ENCODE data around the gene MCUR1. TPM values are rescaled to one million over a fixed set of nuclear protein-coding genes. Genes with fewer than 3 reads are reported as not detected.
"Not testable (repeated sequence)": the region's sequence is repeated elsewhere in the genome, so short reads cannot be mapped to it uniquely, and the experiment has no call there.

MCUR1 gene
- total RNA-seq, 1 experiment from 2014 or later: 58.2 TPM

DNA sequence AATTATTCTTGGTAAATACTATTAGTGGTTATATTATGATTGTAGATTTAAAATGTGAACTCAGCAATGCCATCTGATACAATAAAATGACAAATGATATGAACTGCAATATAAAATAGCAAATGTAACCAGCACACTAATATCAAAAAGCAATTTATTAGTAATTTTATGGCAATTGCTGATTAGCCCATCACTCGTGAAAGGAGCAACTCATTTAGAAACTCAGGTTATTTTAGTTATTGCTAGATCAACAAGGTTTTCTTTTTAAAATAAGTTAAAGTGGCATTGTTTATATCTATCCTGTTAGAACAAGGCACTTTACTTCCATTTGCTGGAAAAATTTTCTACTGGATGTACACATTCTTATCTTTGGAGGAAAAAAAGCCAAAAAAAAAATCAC is 18.4 kb upstream of the MCUR1 start:
- DNase-seq (ENCODE audit: low read depth, low spot score): no peak
- in situ Hi-C loops (cut with HindIII; ENCODE audit: low pct_unique_long_range_greater_than_20kb, low sequenced_read_pairs): no loop called here

DNA sequence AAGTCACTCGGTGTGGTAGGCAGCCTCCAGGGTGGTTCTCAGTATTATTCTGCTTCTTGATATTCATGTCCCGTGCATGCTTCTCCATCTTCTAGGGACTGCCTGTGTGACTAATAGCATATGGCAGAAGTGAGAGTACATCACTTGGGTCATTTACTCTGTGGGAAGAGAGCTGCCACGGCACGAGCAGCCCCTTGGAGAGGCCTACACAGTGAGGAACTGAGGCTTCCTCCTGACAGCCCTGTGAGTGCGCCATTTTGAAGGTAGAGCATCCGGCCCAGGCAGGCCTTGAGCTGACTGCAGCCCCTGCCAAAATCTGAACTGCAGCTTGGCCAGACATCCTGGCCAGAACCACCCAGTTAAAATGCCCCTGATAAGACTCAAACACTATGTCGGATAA is 17.3 kb upstream of the MCUR1 start:
- in situ Hi-C loops (cut with HindIII; ENCODE audit: low pct_unique_long_range_greater_than_20kb, low sequenced_read_pairs): no loop called here
- no peak for DNase-seq (ENCODE audit: low read depth, low spot score)

DNA sequence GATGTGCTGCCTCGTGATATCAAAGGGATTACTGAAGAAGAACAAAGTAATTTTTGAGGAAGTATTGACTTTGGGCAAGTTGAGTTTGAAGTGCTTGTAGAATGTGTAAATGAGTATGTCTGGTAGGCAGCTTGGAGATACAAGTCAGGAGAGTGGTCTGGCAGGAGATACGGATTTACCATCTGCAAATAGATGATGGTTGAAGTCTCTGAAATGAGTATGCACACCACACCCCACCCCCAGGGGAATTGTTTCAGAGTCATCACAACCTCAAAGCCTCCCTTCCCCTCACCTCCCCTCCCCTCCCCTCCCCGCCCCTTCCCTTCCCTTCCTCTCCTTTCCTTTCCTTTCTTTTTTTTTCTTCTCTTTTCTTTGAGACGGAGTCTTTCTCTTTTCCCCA is 16.4 kb upstream of the MCUR1 start:
- in situ Hi-C loops (cut with HindIII; ENCODE audit: low pct_unique_long_range_greater_than_20kb, low sequenced_read_pairs): no loop called here
- DNase-seq (ENCODE audit: low read depth, low spot score): no peak

DNA sequence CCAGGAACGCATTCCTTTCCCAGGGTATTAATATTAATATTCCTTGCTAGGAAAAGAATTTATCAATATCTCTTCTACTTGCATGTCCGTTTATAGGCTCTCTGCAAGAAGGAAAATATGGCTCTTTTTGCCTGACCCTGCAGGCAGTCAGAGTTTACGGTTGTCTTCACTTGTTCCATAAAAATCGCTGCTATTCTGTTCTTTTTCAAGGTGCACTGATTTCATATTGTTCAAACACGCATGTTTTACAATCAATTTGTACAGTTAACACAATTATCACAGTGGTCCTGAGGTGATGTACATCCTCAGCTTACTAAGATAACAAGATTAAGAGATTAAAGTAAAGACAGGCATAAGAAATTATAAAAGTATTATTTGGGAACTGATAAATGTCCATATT is 15.1 kb upstream of the MCUR1 start:
- in situ Hi-C loops (cut with HindIII; ENCODE audit: low pct_unique_long_range_greater_than_20kb, low sequenced_read_pairs); DNase-seq (ENCODE audit: low read depth, low spot score): not testable (repeated sequence)

DNA sequence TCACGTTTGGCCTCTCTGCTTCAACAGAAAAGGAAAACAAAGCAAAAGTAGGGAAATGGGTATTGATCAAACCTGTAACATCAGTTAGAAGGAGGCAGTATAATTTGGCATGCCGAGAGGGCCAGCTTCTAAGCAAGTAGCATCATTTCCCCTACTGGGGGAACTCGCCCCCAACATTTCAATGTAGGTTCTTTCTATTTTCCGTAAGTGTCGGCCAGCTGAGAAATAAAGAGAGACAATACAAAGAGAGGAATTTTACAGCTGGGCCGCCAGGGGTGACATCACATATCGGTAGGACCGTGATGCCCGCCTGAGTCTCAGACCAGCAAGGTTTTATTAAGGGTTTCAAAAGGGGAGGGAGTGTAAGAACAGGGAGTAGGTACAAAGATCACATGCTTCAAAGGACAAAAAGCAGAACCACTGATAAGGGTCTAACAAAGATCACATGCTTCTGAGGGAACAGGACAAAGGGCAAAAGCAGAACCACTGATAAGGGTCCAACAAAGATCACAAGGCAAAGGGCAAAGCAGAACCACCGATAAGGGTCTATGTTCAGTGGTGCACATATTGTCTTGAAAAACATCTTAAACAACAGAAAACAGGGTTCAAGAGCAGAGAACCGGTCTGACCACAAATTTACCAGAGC is 14.4 kb upstream of the MCUR1 start:
- DNase-seq (ENCODE audit: low read depth, low spot score); in situ Hi-C loops (cut with HindIII; ENCODE audit: low pct_unique_long_range_greater_than_20kb, low sequenced_read_pairs): not testable (repeated sequence)

DNA sequence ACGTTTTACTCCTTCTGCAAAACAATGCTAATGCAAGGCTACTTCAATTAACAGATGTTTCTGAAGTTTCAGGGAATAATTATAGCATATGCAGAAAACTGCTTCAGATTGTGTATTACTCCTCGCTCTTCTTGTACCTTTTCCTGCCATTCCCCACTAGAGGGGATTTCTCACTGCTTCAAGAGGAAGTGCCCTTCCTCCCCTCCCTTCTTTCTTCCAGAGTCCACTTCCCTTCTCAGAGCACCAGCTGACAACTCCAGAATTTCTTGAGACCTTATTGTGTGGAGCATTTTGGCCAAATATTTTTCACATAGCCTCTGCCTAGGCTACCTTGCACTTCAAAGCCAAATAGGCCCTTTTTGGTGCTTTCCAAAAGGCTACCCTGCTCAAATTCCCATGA is 12.7 kb upstream of the MCUR1 start:
- no peak for DNase-seq (ENCODE audit: low read depth, low spot score)
- in situ Hi-C loops (cut with HindIII; ENCODE audit: low pct_unique_long_range_greater_than_20kb, low sequenced_read_pairs): no loop called here

DNA sequence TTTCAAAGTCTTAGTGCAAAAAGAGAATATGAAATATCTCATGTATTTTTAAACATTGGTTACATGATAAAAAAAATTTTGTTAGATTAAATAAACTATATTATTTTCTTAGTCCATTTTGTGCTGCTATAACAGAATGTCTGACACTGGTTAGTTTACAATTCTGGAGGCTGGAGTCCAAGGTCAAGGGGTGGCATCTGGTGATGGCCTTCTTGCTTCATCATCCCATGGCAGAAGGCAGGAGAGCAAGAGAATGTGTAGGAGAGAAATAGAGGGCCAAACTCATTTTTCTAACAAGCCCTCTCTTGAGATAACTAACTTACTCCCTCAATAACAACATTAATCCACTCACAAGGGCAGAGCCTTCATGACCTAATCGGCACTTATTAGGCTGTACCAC is 11.5 kb upstream of the MCUR1 start:
- DNase-seq (ENCODE audit: low read depth, low spot score): no peak
- in situ Hi-C loops (cut with HindIII; ENCODE audit: low pct_unique_long_range_greater_than_20kb, low sequenced_read_pairs): no loop called here

DNA sequence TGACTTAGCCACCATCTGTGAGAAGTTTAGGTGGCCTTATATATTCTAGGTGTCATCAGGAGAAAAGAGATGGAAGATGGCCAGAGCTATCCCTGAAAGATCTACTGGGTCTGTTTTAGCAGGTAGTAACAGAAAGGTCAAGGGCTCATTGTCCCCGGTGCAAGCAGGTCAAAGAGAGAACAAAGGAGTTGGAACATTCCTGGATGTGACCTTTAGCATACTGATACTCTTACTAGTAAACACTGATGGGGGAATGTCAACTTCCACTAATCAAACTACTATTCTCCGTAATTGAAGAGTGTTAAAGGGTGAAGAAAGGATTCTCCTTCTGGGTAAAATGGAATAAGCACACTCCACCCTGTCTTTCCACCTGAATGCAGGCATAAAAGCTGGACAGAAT is 4.0 kb upstream of the MCUR1 start:
- in situ Hi-C loops (cut with HindIII; ENCODE audit: low pct_unique_long_range_greater_than_20kb, low sequenced_read_pairs): no loop called here
- no peak for DNase-seq (ENCODE audit: low read depth, low spot score)

DNA sequence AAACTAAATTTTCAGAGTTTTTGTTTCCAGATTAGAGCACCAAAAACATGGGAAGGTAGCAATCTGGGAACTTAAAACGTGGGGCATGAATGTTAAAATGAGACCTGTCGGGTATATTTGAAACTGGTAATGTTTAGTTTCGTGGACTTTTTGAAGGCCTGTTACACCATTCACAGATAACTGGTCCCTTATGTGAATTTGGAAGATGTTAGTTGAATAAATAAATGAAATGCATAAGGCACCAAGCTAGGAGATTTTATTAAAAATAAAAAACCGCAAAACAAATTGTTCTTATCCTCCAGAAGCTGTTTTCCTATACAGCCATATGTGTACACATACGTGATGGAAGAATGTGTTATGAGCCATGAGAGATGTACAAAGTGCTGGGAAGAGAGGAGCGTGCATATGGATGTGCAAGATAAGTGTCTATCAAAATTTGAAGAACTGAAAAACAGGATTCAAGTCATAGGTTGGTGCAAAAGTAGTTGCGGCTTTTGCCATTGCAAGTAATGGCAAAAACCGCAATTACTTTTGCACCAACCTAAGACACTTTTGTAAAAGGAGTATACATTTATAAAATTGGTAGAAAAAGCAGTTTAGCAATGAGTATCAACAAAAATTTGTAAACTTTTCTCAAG is 700 bp upstream of the MCUR1 start:
- in situ Hi-C loops (cut with HindIII; ENCODE audit: low pct_unique_long_range_greater_than_20kb, low sequenced_read_pairs): no loop called here

DNA sequence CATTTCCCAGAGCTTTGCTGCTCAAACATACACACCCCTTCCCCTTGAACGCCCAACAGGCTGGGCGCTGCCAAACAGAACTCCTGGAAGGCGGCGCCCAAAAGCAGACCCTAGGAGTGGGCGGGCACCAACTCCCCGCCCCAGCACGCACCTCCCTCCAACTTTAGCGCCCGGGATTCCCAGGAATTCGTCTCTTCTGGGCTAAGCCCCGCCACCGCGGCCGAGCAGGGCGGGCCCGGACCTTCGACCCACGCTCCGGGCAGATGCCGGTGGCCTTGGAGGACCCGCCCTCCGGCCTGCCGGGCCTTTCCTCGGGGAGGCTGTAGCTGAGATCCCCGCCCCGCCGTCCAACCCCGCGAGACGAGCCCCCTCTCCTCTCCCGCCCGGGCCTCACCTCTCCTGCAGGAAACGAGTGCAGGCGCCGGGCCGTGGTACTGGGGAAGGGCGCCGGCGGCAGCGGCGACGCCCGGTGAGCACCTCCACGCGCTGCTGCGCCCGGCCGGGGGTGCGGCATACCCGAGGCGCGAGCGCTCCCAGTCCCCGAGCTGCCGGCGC is 659 bp downstream of the MCUR1 start:
- in situ Hi-C loops (cut with HindIII; ENCODE audit: low pct_unique_long_range_greater_than_20kb, low sequenced_read_pairs): no loop called here
- DNase-seq (ENCODE audit: low read depth, low spot score): peak; percentile 81

More for the DNA sequence above, 700 bp upstream of the MCUR1 start:
- DNase-seq (ENCODE audit: low read depth, low spot score): peak; percentile 41

DNA sequence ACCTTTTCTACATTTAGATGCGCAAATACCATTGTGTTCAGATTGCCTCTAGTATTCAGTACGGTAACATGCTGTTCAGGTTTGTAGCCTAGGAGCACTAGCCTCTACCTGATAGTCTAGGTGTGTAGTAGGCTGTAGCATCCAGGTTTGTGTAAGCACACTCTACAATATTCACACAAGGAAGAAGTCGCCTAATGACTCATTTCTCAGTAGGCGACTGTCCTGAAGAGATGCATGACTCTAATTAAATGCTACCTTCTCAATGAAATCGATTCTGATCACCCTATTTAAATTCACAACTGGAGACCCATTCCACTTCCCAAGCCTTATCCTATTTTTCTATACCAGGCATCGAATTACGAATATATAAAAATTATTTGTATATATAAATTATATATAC is 1.3 kb downstream of the MCUR1 start:
- DNase-seq (ENCODE audit: low read depth, low spot score): no peak
- in situ Hi-C loops (cut with HindIII; ENCODE audit: low pct_unique_long_range_greater_than_20kb, low sequenced_read_pairs): no loop called here

DNA sequence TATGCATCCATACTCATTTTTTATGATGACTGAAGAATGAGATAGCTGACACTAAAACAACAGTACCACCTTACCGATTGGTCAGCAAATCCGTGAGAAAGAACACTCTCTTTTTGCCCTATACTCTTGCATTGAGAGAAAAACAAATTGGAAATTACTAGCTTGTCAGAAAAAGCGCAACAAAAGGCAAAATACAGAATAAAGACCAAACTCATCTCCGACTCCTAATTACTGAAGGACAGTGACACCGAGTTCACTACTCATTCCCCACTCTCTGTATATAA is 2.1 kb downstream of the MCUR1 start:
- no peak for DNase-seq (ENCODE audit: low read depth, low spot score)
- in situ Hi-C loops (cut with HindIII; ENCODE audit: low pct_unique_long_range_greater_than_20kb, low sequenced_read_pairs): no loop called here

DNA sequence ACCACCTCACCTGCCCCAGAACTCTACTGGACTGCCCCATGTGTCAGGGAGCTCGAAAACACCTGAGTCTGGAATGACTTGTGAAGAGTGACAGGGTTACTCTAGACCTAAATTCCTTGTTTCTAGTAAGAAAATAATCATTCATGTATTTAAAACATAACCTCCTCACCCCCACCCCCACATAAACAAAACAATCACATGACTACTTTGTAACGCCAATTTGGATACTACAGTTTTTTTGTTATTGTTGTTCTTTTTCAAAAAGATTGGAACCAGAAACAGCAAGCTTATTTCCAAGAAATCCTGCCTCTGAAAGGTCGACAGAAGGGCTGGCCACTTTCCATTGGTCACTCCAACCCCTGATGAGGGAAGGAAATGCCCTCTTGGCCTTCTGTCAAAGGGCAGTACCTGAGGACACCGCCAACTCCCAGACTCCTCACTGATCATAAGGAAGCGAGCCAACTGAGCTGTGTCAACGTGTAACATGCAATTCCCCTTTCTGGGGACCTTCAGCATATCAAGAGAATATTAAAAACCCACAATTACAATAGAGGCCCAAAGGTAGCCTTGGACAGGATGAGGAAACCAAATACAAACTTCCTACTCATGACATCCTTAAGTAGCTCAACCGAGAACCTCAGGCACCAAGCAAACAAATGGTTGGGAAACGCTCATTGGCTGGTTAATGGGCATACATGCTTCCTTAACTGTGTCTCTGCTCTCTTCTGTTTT is 2.6 kb downstream of the MCUR1 start:
- in situ Hi-C loops (cut with HindIII; ENCODE audit: low pct_unique_long_range_greater_than_20kb, low sequenced_read_pairs): no loop called here
- DNase-seq (ENCODE audit: low read depth, low spot score): no peak

DNA sequence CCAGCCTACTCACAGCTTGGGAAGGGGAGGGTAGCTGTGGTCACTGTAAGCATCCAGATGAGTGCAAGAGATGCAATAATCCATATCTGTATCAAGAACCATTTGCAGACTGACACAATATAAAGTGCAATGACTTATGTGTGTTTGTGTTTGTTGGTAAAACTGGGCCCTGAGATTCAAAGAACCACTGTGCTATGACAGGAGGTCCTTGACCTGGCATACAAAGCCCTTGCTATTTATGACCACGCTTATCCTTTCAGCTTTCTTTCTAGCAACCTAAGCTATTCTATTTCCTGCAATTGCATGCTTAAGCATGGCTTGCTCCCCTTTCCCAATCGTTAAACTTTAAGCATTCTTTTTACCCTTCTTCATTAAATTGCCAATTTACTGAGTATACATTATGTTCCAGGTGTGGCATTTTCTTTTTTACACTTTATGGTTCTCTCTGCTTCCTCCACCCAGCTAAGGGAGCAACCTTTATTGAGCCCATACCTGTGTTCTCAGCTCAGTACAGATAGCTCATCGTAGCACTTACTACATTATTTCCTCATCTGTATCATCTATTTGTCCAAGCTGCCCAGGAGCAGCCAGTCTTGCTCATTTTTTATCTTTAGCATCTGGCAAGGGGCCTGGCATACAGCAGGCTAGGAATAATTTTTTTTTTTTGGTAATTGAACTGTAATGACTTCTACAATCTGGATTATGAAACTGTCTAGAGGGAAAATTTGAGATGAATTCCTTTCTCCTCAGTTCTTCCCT is 3.5 kb downstream of the MCUR1 start:
- in situ Hi-C loops (cut with HindIII; ENCODE audit: low pct_unique_long_range_greater_than_20kb, low sequenced_read_pairs): no loop called here

DNA sequence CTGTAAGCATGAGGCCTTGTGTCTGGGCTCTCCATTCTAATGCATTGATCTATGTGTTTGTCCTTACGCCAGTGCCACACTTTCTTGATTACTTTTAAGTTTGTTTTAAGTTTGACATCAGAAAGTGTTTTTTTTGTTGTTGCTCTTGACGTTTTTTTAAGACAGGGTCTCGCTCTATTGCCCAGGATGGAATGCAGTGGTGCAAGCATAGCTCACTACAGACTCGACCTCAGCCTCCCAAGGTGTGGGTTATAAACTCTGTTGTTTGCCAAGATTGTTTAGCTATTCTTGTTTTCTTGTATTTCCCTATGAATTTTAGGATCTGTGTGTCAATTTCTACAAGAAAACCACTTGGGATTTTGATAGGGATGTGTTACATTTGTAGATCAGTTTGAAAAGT is 5.6 kb downstream of the MCUR1 start:
- no peak for DNase-seq (ENCODE audit: low read depth, low spot score)
- in situ Hi-C loops (cut with HindIII; ENCODE audit: low pct_unique_long_range_greater_than_20kb, low sequenced_read_pairs): no loop called here

More for the DNA sequence above, 3.5 kb downstream of the MCUR1 start:
- peak; percentile 38 for DNase-seq (ENCODE audit: low read depth, low spot score)

DNA sequence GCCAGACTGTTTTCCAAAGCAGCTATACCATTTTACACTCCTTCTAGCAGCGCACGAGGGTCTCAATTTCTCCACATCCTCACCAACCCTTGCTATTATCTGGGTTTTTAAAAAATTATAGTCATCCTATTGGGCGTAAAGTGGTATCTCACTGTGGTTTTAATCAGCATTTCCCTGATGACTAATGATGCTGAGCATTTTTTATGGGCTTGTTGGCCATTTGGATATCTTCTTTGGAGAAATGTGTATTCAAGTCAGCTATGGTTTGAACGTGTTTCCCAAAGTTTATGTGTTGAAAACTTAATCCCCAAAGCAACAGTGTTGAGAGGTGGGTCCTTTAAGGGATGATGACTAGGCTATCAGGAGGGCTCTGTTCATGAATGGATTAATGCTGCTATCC is 6.7 kb downstream of the MCUR1 start:
- no peak for DNase-seq (ENCODE audit: low read depth, low spot score)
- in situ Hi-C loops (cut with HindIII; ENCODE audit: low pct_unique_long_range_greater_than_20kb, low sequenced_read_pairs): no loop called here

DNA sequence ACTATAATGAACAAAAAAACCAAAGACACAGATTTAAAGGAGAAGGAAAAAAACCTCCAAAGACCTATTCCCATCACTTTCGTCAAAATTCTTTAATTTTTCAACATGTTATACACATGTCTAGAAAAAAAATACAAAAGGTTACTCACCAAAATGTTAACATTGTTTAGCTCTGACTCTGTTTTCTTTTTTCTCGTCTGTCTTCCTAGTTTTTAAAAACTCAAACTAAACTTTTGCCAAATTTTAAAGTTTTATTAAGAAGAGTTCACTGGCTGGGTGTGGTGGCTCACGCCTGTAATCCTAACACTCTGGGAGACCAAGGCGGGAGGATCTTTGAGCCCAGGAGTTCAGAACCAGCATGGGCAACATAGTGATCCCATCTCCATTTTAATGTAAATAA is 10.8 kb downstream of the MCUR1 start:
- no peak for DNase-seq (ENCODE audit: low read depth, low spot score)
- in situ Hi-C loops (cut with HindIII; ENCODE audit: low pct_unique_long_range_greater_than_20kb, low sequenced_read_pairs): no loop called here

DNA sequence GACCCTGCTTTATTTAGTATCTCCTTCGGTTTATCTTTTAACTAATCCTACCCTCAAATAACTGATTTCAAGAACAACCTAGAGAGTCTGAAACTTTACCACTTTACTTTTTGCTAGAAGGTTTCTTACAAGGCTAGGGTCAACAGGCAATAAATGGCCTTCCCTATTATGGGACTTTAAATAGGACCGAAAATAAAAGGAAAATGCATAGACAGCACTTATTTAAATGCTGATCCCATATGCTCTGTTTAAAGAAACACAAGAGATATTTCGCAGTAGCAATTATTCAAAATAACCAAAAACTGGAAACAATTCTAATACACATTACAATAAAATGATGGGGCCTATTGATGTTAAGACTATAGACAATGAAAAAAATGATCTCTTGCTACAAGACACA is 13.7 kb downstream of the MCUR1 start:
- DNase-seq (ENCODE audit: low read depth, low spot score): no peak
- in situ Hi-C loops (cut with HindIII; ENCODE audit: low pct_unique_long_range_greater_than_20kb, low sequenced_read_pairs): no loop called here

Measured in SK-MEL-5 (cell line).